SK-N-SH (cell line): Measurements from ENCODE around the gene MIPEP.

Experiments
- CTCF ChIP-seq: fragments of 200-600 bp; sonication (generic); IDR thresholded peaks from 2 replicates; pipeline ENCODE4 v1.6.1; 2017; ENCODE audit warnings: antibody characterized with exemption, mild to moderate bottlenecking, moderate library complexity
- RAD21 ChIP-seq: IDR thresholded peaks from 2 replicates; pipeline ENCODE4 v1.6.1; 2012; ENCODE audit warnings: mild to moderate bottlenecking, low read length
- RCOR1 ChIP-seq: fragments of 150-350 bp; IDR thresholded peaks from 2 replicates; pipeline ENCODE4 v1.6.1; 2017; ENCODE audit warnings: antibody characterized with exemption, low read length
- TEAD4 ChIP-seq: IDR thresholded peaks from 2 replicates; pipeline ENCODE4 v1.4.0; 2012; ENCODE audit warnings: mild to moderate bottlenecking, borderline replicate concordance; ENCODE audit not compliant: insufficient read depth

GRCh38 chr13:23730251-23730650 lies 158.9 kb downstream of the MIPEP start:
- TF ChIP-seq TEAD4 (no peak), RAD21 (no peak), RCOR1 (no peak), CTCF (no peak)
